Posterior cingulate gyrus (tissue), 11 donors: Measurements from ENCODE around the gene MCRIP2.

ENCODE experiments used
- DNase-seq, 10 donors: peaks; one replicate each; pipeline versions ENCODE4 v3.0.0 to v3.0.0-alpha.2; 2020 to 2021; ENCODE audit warnings: mixed read lengths in 3 of 10
- intact Hi-C: fragments of 100-400 bp; cut with DNase I; formaldehyde crosslinking; loops from one replicate; pipeline ENCODE4 v1.15.1; 2023

The MCRIP2 gene

DNA sequence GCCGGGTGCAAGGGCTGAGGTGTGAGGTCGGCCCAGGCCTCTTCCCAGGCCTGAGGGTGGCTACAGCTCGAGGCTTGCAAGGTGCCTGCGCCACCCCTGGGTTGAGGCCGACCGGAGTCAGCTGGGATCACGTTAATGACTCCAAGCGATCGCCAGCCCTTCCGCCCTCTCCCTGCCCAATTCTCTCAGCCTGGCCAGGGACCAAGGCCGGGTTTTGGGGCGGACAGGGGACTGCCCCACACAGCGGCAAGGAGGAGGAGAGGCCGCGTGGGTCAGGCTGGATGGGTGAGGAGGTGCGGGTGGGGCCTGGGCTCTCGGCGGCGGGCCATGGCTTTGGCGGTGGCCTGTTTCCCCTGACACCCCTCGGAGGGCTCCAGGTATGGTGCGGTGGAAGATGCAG, 51.7 kb downstream of the MCRIP2 start:
- intact Hi-C loops, result no loop called here
- DNase-seq, result no peak

DNA sequence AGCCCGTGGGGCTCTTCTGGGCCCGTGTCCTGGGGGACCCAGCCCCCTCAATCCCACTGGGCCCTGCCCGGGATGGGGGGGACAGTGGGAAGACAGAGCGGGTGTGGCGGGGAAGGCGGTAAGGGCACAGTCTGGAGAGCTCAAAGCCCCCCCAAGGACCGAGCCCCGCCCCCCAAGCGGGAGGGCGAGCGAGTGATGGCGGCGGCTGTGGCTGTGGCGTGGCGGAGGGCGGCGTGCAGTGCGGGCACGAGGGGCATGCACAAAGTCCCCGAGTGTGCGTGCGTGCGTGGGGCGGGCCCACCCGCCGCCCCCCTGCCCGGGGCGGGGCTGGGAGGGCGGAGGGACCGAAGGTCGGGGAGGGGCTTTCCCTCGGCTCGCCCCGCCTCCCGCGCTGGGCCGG, 52.1 kb downstream of the MCRIP2 start:
- no peak for DNase-seq
- intact Hi-C loops, result no loop called here

DNA sequence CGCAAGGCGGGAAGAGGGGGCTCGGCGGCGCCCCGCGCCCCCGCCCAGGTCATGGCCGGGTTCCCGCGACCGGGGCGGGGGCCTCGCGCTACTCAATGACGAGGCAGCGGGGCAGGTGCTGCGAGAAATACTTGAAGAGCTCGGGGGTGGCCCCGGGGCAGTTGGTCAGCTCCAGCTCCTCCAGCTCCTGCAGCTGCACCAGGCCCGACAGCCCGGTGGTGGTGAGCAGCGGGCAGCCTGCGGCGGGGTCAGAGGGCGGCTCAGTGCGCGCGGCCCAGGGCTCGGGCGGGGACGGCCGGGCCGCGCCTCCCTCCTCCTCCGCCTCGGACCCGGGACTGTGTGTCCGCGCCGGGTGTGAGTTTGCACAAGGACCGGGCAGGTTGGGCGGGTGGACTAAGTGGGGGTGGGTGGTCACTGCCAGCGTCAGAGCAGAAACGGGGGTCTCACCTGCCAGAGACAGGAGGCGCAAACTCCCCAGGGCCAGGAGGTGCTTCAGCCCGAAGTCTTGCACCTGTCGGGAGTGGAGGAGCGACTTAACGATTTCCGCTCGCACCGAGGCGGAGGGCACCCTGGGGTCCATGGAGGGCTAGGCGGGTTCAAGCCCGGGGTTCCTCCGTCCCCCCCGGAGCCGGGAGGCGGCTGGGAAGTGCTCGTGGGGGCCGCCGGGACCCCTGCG, 52.7 kb downstream of the MCRIP2 start:
- peak in 1 of 10 donors; percentile 70 for DNase-seq
- intact Hi-C loops, result no loop called here

GRCh38 chr16:694863-695354, 53.3 kb downstream of the MCRIP2 start:
- intact Hi-C loops, result no loop called here
- DNase-seq, result peak in 1 of 10 donors; percentile 69

DNA sequence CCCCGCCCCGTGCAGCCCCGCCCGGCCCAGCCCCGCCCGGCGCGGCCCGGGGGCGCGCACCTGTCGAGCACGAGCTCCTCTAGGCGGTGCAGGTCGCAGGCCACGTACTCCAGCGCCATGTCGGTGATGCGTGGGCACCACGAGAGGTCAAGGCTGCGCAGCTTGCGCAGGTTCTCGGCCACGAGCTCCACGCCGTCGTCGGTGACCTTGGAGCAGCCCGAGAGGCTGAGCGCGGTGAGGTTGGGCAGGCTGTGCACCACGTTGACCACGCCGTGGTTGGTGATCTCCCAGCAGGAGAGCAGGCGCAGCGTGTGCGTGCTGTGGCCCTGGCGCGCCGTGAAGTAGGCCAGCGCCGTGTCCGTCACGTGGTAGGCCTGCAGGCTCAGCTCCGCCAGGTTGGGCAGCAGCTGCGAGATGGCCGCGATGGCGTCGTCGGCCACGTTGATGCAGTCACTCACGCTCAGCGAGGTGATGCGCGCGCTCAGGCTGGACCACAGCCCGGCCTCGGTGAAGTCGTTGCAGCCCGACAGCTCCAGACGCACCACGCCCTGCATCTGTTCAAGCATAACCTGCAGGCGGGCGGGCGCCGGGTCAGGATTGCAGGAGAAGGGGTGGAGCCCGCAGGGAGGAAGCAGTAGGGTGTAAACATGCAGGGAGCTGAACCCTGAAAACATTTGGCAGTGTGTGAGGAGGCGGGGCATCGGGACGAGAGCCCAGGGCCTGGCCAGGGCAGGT, 53.9 kb downstream of the MCRIP2 start:
- intact Hi-C loops, result no loop called here
- peak in 8 of 10 donors; percentile 63 to 96 (median 76) for DNase-seq
